CD4-positive, alpha-beta T cell treated with Interleukin-21 for 1 hour (primary cell): ENCODE results near the gene FAM149A.
A peak's percentile ranks its signal among the peaks of the same experiment; 100 is the strongest.

ENCODE experiments used
- DNase-seq: peaks from one replicate; pipeline ENCODE4 v3.0.0-alpha.2; 2020

Gene FAM149A

GRCh38 chr4:186107947-186108346, 3.4 kb downstream of the FAM149A start:
- no peak for DNase-seq

GRCh38 chr4:186108391-186108790, 3.9 kb downstream of the FAM149A start:
- DNase-seq: no peak

- DNase-seq: no peak
Observed at GRCh38 chr4:186109245-186109644, 4.7 kb downstream of the FAM149A start.

GRCh38 chr4:186116697-186117096, 12.2 kb downstream of the FAM149A start:
- DNase-seq: no peak

- DNase-seq: no peak
Observed at GRCh38 chr4:186118582-186118981, 14.1 kb downstream of the FAM149A start.

- DNase-seq: no peak
Observed at GRCh38 chr4:186121057-186121456, 16.6 kb downstream of the FAM149A start.

GRCh38 chr4:186128842-186129241, 24.3 kb downstream of the FAM149A start:
- no peak for DNase-seq

- DNase-seq: no peak
Observed at GRCh38 chr4:186131935-186132334, 27.4 kb downstream of the FAM149A start.

- no peak for DNase-seq
Observed at GRCh38 chr4:186132577-186133242, 28.2 kb downstream of the FAM149A start.

GRCh38 chr4:186134257-186134656, 29.8 kb downstream of the FAM149A start:
- no peak for DNase-seq

GRCh38 chr4:186134861-186135260, 30.4 kb downstream of the FAM149A start:
- DNase-seq: no peak

GRCh38 chr4:186137196-186137794, 32.8 kb downstream of the FAM149A start:
- peak; percentile 5 for DNase-seq

GRCh38 chr4:186144198-186144945, 39.9 kb downstream of the FAM149A start:
- DNase-seq: no peak

- DNase-seq: no peak
Observed at GRCh38 chr4:186144946-186145569, 40.6 kb downstream of the FAM149A start.

- no peak for DNase-seq
Observed at GRCh38 chr4:186146458-186146857, 42.0 kb downstream of the FAM149A start.

- no peak for DNase-seq
Observed at GRCh38 chr4:186148336-186148975, 44.0 kb downstream of the FAM149A start.

- DNase-seq: no peak
Observed at GRCh38 chr4:186149872-186150271, 45.4 kb downstream of the FAM149A start.

- DNase-seq: no peak
Observed at GRCh38 chr4:186150926-186151325, 46.4 kb downstream of the FAM149A start.

- no peak for DNase-seq
Observed at GRCh38 chr4:186151499-186151898, 47.0 kb downstream of the FAM149A start.

GRCh38 chr4:186158021-186158813, 53.7 kb downstream of the FAM149A start:
- no peak for DNase-seq

GRCh38 chr4:186158966-186159365, 54.5 kb downstream of the FAM149A start:
- DNase-seq: no peak

GRCh38 chr4:186159613-186160012, 55.1 kb downstream of the FAM149A start:
- DNase-seq: no peak
